Trophoblast cell (in vitro differentiated cells and primary cell): Measurements from ENCODE around the gene ZBTB25.

Source experiments
- DNase-seq, 2 donors: peaks; one replicate each; pipeline ENCODE4 v3.0.0-alpha.2; 2016
- H2AFZ ChIP-seq: 2 replicates; pipeline ENCODE4 v1.6.1; 2013; ENCODE audit warnings: low read length, moderate library complexity, mild to moderate bottlenecking; ENCODE audit not compliant: insufficient read depth, poor library complexity
- H2AK5ac ChIP-seq: 2 replicates; pipeline ENCODE4 v1.6.1; 2013; ENCODE audit warnings: mild to moderate bottlenecking, low read length
- H2BK120ac ChIP-seq: 2 replicates; pipeline ENCODE4 v1.6.1; 2013; ENCODE audit warnings: low read length, mild to moderate bottlenecking, moderate library complexity; ENCODE audit not compliant: insufficient read depth, poor library complexity
- H2BK12ac ChIP-seq: 2 replicates; pipeline ENCODE4 v1.6.1; 2013; ENCODE audit warnings: mild to moderate bottlenecking, low read length, moderate library complexity
- H2BK5ac ChIP-seq: 2 replicates; pipeline ENCODE4 v1.6.1; 2013; ENCODE audit warnings: low read length, low read depth, moderate library complexity, mild to moderate bottlenecking; ENCODE audit not compliant: poor library complexity
- H3K14ac ChIP-seq: 2 replicates; pipeline ENCODE4 v1.6.1; 2013; ENCODE audit warnings: mild to moderate bottlenecking, low read length
- H3K18ac ChIP-seq: 2 replicates; pipeline ENCODE4 v1.6.1; 2013; ENCODE audit warnings: mild to moderate bottlenecking, low read length
- H3K23ac ChIP-seq: 2 replicates; pipeline ENCODE4 v1.6.1; 2013; ENCODE audit warnings: low read length
- H3K27ac ChIP-seq: 2 replicates; pipeline ENCODE4 v1.5.1; 2013; ENCODE audit warnings: low read depth, mild to moderate bottlenecking, inconsistent platforms, low read length, moderate library complexity
- H3K27me3 ChIP-seq: 2 replicates; pipeline ENCODE4 v1.6.1; 2013; ENCODE audit warnings: inconsistent platforms, mild to moderate bottlenecking, low read length, moderate library complexity; ENCODE audit not compliant: insufficient read depth
- H3K36me3 ChIP-seq, 2 experiments: 1 replicate in 1 of 2; 2 replicates in 1 of 2; pipeline ENCODE4 v1.6.1; 2013; ENCODE audit warnings: low read length in 2 of 2, mild to moderate bottlenecking in 2 of 2, moderate library complexity in 1 of 2; ENCODE audit not compliant: insufficient read depth in 2 of 2, control insufficient read depth in 1 of 2
- H3K4ac ChIP-seq: 2 replicates; pipeline ENCODE4 v1.6.1; 2013; ENCODE audit warnings: low read depth, mild to moderate bottlenecking, low read length, moderate library complexity
- H3K4me1 ChIP-seq, 2 experiments: 1 replicate in 1 of 2; 2 replicates in 1 of 2; pipeline ENCODE4 v1.6.1; 2013; ENCODE audit warnings: low read length in 2 of 2, mild to moderate bottlenecking in 2 of 2, moderate library complexity in 1 of 2; ENCODE audit not compliant: insufficient read depth in 2 of 2, control insufficient read depth in 1 of 2
- H3K4me2 ChIP-seq: 2 replicates; pipeline ENCODE4 v1.6.1; 2013; ENCODE audit warnings: inconsistent platforms, mild to moderate bottlenecking, low read length, moderate library complexity
- H3K4me3 ChIP-seq: 2 replicates; pipeline ENCODE4 v1.5.1; 2013; ENCODE audit warnings: mild to moderate bottlenecking, low read depth, low read length, inconsistent platforms
- H3K79me1 ChIP-seq: one replicate; pipeline ENCODE4 v1.6.1; 2013; ENCODE audit warnings: low read length
- H3K79me2 ChIP-seq: 2 replicates; pipeline ENCODE4 v1.6.1; 2013; ENCODE audit warnings: low read length, mild to moderate bottlenecking; ENCODE audit not compliant: control insufficient read depth, insufficient read depth, poor library complexity
- H3K9ac ChIP-seq: 2 replicates; pipeline ENCODE4 v1.6.1; 2013; ENCODE audit warnings: mild to moderate bottlenecking, low read length
- H3K9me3 ChIP-seq: 2 replicates; pipeline ENCODE4 v1.6.1; 2013; ENCODE audit warnings: low read depth, mild to moderate bottlenecking, control low read depth, inconsistent platforms, low read length; ENCODE audit not compliant: insufficient read depth
- H4K12ac ChIP-seq: 2 replicates; pipeline ENCODE4 v1.6.1; 2013; ENCODE audit warnings: low read depth, mild to moderate bottlenecking, low read length, moderate library complexity
- H4K8ac ChIP-seq: 2 replicates; pipeline ENCODE4 v1.6.1; 2013; ENCODE audit warnings: low read depth, mild to moderate bottlenecking, low read length, moderate library complexity
- H4K91ac ChIP-seq: one replicate; pipeline ENCODE4 v1.6.1; 2013; ENCODE audit warnings: low read depth, mild to moderate bottlenecking, low read length, moderate library complexity
- WGBS: extraction: QIAGEN DNeasy Blood & Tissue Kit; methylation state at CpG from one replicate; pipeline ENCODE4 v1.1.7; 2013; ENCODE audit warnings: missing lambda C conversion rate; ENCODE audit not compliant: insufficient read length, insufficient coverage; ENCODE audit errors: extremely low coverage; 5-methylcytosine and 5-hydroxymethylcytosine counted together

The ZBTB25 gene

GRCh38 chr14:64501411-64502171, 2.0 kb downstream of the ZBTB25 start:
- Histone ChIP-seq H3K27me3 (no peaks in the 10 kb centered on the region), H2BK12ac (no peak overlapping the region), H2BK5ac (no peak overlapping the region), H4K91ac (peak overlapping the region; percentile 1), H3K9me3 (no peaks in the 10 kb centered on the region), H3K23ac (no peak overlapping the region), H4K12ac (no peak overlapping the region), H3K79me1 (peaks cover 33% of the 10 kb centered on the region), H3K9ac (no peak overlapping the region), H2AK5ac (no peak overlapping the region), H4K8ac (no peak overlapping the region), H3K4me1 (peaks cover 8% of the 10 kb centered on the region in 2 experiments), H3K18ac (no peak overlapping the region), H3K4me3 (no peak overlapping the region), H3K4me2 (peak overlapping the region; percentile 99), H2AFZ (no peak overlapping the region), H2BK120ac (no peak overlapping the region), H3K14ac (no peak overlapping the region), H3K79me2 (peaks cover 27% of the 10 kb centered on the region), H3K36me3 (no peaks in the 10 kb centered on the region), H3K27ac (peak overlapping the region; percentile 100), H3K4ac (no peak overlapping the region)
- WGBS = no CpG with 5 or more reads among the region's 8 CpGs
- peak; percentile 71 to 74 for DNase-seq

GRCh38 chr14:64500088-64500487, 3.5 kb downstream of the ZBTB25 start:
- Histone ChIP-seq H3K27ac (no peak overlapping the region), H3K9ac (no peak overlapping the region), H3K36me3 (peaks cover 0 to 2% of the 10 kb centered on the region in 2 experiments), H2BK120ac (no peak overlapping the region), H2AK5ac (no peak overlapping the region), H3K79me1 (peaks cover 30% of the 10 kb centered on the region), H2BK5ac (no peak overlapping the region), H3K4me3 (no peak overlapping the region), H3K4me1 (peaks cover 7 to 8% of the 10 kb centered on the region in 2 experiments), H3K9me3 (no peaks in the 10 kb centered on the region), H2AFZ (no peak overlapping the region), H3K4me2 (no peak overlapping the region), H3K23ac (no peak overlapping the region), H2BK12ac (no peak overlapping the region), H3K27me3 (no peaks in the 10 kb centered on the region), H3K14ac (no peak overlapping the region), H3K18ac (no peak overlapping the region), H3K79me2 (peaks cover 21% of the 10 kb centered on the region), H3K4ac (no peak overlapping the region), H4K91ac (no peak overlapping the region), H4K8ac (no peak overlapping the region), H4K12ac (no peak overlapping the region)
- no peak for DNase-seq
- no CpG with 5 or more reads among the region's 1 CpG for WGBS

DNA sequence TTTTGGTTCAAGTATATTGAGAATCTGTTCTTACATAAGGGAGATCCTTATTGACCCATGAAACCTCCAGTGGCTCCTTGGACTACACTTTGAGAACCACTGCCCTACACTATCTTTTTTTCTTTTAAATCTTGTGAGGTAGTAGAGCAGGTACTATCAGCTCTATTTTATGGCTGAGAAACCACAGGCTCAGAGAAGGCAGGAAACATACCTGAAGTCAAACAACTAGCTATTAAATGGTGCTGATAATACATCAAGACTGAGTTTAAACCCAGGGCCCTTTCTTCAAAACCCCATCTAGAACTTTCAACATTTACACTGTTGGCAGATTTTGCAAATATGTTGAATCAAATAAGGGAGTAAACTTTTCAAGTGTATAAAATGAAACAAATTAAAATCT, 6.9 kb downstream of the ZBTB25 start:
- H3K9me3 ChIP-seq = no peaks in the 10 kb centered on the region
- H3K4me3 ChIP-seq = no peak overlapping the region
- H3K14ac ChIP-seq = no peak overlapping the region
- no peak overlapping the region for H2BK5ac ChIP-seq
- no peak overlapping the region for H3K18ac ChIP-seq
- H2AK5ac ChIP-seq = no peak overlapping the region
- H3K36me3 ChIP-seq = peaks cover 0 to 2% of the 10 kb centered on the region in 2 experiments
- H3K4me1 ChIP-seq = peaks cover 3 to 4% of the 10 kb centered on the region in 2 experiments
- no peak overlapping the region for H3K4me2 ChIP-seq
- no peak overlapping the region for H2BK120ac ChIP-seq
- H3K27me3 ChIP-seq = no peaks in the 10 kb centered on the region
- H2AFZ ChIP-seq = no peak overlapping the region
- H4K91ac ChIP-seq = no peak overlapping the region
- no peak for DNase-seq
- no peak overlapping the region for H4K8ac ChIP-seq
- H3K9ac ChIP-seq = no peak overlapping the region
- no peak overlapping the region for H2BK12ac ChIP-seq
- no peak overlapping the region for H4K12ac ChIP-seq
- no peak overlapping the region for H3K4ac ChIP-seq
- no peaks in the 10 kb centered on the region for H3K79me2 ChIP-seq
- H3K23ac ChIP-seq = no peak overlapping the region
- no peak overlapping the region for H3K27ac ChIP-seq
- peaks cover 3% of the 10 kb centered on the region for H3K79me1 ChIP-seq

GRCh38 chr14:64495252-64495651, 8.4 kb downstream of the ZBTB25 start:
- H3K79me2 ChIP-seq = no peaks in the 10 kb centered on the region
- no peak overlapping the region for H3K27ac ChIP-seq

More at GRCh38 chr14:64495252-64495651, 8.4 kb downstream of the ZBTB25 start:
- Histone ChIP-seq H3K4me3 (no peak overlapping the region), H2BK5ac (no peak overlapping the region), H3K18ac (no peak overlapping the region), H3K4ac (no peak overlapping the region), H3K27me3 (no peaks in the 10 kb centered on the region), H3K4me2 (no peak overlapping the region), H3K79me1 (peaks cover 3% of the 10 kb centered on the region), H4K91ac (no peak overlapping the region), H2AK5ac (no peak overlapping the region), H3K23ac (no peak overlapping the region), H2BK12ac (no peak overlapping the region), H3K36me3 (peaks cover 0 to 2% of the 10 kb centered on the region in 2 experiments), H2BK120ac (no peak overlapping the region), H3K4me1 (peaks cover 0 to 4% of the 10 kb centered on the region in 2 experiments), H4K8ac (no peak overlapping the region), H3K14ac (no peak overlapping the region), H2AFZ (no peak overlapping the region), H3K9ac (no peak overlapping the region), H4K12ac (no peak overlapping the region), H3K9me3 (no peaks in the 10 kb centered on the region)
- no peak for DNase-seq
